HL-60 (cell line): ENCODE data around the gene TMPRSS3.

Experiments used
- DNase-seq, 2 experiments: peaks; one replicate each; pipeline ENCODE4 v3.0.0-alpha.2; 2010 to 2020; ENCODE audit warnings: low read depth in 1 of 2, low spot score in 1 of 2
- H3K27ac ChIP-seq: fragments of 250-450 bp; sonication (Bioruptor Pico); replicated peaks from 2 replicates; pipeline ENCODE4 v1.5.1; 2020; ENCODE audit warnings: mild to moderate bottlenecking, moderate library complexity
- H3K27me3 ChIP-seq: fragments of 250-450 bp; sonication (Bioruptor Pico); 2 replicates; pipeline ENCODE4 v1.5.1; 2021; ENCODE audit warnings: mild to moderate bottlenecking, moderate library complexity; ENCODE audit not compliant: insufficient read depth, poor library complexity, severe bottlenecking
- H3K4me3 ChIP-seq: replicated peaks from 2 replicates; pipeline ENCODE4 v1.5.1; 2011; ENCODE audit warnings: mild to moderate bottlenecking, control low read depth, low read length; ENCODE audit not compliant: insufficient read depth
- GABPA ChIP-seq: IDR thresholded peaks from 2 replicates; pipeline ENCODE4 v1.6.1; 2012; ENCODE audit warnings: low read depth
- POLR2AphosphoS5 ChIP-seq: IDR thresholded peaks from 2 replicates; pipeline ENCODE4 v1.6.1; 2012; ENCODE audit warnings: low read depth
- SPI1 ChIP-seq: IDR thresholded peaks from 2 replicates; pipeline ENCODE4 v1.6.1; 2012; ENCODE audit warnings: low read depth, mild to moderate bottlenecking, borderline replicate concordance
- TF ChIP-seq, protein P1 (sequence below): IDR thresholded peaks from 2 replicates; pipeline ENCODE4 v1.6.1; 2012; ENCODE audit warnings: low read depth; ENCODE audit not compliant: insufficient replicate concordance
- TF ChIP-seq, protein P2 (sequence below): IDR thresholded peaks from one replicate; pipeline ENCODE4 v1.5.1; 2011; ENCODE audit warnings: low read length, control low read depth, inconsistent platforms; ENCODE audit not compliant: insufficient read depth

Gene TMPRSS3

DNA sequence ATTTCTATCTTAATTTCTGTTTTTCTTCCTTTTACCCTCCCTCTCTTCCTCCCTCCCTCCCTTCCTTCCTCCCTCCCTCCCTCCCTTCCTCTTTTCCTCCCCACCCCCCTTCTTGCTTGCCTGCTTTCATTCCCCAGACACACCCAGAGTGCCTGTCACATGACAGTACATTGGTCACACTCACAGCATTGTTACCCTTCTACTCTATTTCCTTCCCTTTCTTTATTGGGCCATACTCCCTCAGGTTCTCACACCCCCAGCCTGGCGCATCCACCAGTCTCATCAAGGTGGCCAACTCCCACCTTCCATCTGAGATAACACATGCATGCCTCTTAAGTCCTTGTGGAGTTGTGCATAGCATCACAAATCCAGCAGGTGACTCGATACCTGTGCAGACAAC lies 10.9 kb downstream of the TMPRSS3 start:
- Histone ChIP-seq H3K4me3 (no peak overlapping the region), H3K27me3 (peaks cover 3% of the 10 kb centered on the region), H3K27ac (no peak overlapping the region)
- DNase-seq = peak in 1 of 2 experiments; percentile 43
- TF ChIP-seq SPI1 (no peak), GABPA (no peak), POLR2AphosphoS5 (no peak)
- TF ChIP-seq, protein P1, sequence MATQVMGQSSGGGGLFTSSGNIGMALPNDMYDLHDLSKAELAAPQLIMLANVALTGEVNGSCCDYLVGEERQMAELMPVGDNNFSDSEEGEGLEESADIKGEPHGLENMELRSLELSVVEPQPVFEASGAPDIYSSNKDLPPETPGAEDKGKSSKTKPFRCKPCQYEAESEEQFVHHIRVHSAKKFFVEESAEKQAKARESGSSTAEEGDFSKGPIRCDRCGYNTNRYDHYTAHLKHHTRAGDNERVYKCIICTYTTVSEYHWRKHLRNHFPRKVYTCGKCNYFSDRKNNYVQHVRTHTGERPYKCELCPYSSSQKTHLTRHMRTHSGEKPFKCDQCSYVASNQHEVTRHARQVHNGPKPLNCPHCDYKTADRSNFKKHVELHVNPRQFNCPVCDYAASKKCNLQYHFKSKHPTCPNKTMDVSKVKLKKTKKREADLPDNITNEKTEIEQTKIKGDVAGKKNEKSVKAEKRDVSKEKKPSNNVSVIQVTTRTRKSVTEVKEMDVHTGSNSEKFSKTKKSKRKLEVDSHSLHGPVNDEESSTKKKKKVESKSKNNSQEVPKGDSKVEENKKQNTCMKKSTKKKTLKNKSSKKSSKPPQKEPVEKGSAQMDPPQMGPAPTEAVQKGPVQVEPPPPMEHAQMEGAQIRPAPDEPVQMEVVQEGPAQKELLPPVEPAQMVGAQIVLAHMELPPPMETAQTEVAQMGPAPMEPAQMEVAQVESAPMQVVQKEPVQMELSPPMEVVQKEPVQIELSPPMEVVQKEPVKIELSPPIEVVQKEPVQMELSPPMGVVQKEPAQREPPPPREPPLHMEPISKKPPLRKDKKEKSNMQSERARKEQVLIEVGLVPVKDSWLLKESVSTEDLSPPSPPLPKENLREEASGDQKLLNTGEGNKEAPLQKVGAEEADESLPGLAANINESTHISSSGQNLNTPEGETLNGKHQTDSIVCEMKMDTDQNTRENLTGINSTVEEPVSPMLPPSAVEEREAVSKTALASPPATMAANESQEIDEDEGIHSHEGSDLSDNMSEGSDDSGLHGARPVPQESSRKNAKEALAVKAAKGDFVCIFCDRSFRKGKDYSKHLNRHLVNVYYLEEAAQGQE = no peak

DNA sequence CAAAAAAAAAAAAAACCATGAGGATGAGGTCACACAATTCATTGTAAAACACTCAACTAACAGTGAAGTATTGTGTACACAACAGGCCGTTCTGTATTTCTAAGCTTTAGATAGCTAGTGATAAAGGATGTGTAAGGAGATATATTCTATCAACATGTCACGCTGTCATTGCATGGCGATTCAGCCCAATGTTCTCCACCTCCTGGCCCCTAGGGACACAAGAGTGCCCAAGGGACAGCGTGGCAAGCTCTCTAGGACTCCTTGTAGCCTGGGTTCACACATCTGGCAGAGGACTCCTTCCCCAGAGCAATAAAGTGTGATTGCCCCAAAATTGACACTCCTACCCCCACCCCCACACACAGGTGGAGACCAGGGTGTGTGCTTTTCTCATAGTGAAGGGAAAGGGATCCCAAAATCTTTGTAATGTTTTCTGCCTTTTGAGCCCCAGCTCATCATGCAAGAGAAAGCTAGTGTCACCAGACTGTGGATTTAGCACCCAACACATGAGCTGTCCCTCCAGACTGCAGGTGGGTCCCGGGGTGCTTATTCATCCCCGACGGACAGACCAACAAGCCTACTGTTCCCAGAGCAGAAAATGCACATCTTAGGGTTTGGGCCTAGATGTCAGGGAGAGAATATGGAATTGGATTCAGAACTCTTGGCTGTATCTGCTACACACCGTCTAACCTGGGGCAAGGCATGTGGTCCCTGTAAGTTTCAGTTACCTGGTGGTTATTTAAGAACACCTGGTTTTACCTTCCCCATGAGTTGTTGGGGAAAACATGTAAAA lies 11.5 kb downstream of the TMPRSS3 start:
- Histone ChIP-seq H3K4me3 (no peak overlapping the region), H3K27me3 (no peaks in the 10 kb centered on the region), H3K27ac (no peak overlapping the region)
- TF ChIP-seq GABPA (no peak), POLR2AphosphoS5 (no peak), SPI1 (no peak)
- TF ChIP-seq, protein P1 = no peak
- TF ChIP-seq, protein P2, sequence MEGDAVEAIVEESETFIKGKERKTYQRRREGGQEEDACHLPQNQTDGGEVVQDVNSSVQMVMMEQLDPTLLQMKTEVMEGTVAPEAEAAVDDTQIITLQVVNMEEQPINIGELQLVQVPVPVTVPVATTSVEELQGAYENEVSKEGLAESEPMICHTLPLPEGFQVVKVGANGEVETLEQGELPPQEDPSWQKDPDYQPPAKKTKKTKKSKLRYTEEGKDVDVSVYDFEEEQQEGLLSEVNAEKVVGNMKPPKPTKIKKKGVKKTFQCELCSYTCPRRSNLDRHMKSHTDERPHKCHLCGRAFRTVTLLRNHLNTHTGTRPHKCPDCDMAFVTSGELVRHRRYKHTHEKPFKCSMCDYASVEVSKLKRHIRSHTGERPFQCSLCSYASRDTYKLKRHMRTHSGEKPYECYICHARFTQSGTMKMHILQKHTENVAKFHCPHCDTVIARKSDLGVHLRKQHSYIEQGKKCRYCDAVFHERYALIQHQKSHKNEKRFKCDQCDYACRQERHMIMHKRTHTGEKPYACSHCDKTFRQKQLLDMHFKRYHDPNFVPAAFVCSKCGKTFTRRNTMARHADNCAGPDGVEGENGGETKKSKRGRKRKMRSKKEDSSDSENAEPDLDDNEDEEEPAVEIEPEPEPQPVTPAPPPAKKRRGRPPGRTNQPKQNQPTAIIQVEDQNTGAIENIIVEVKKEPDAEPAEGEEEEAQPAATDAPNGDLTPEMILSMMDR = no peak
- DNase-seq = no peak

DNA sequence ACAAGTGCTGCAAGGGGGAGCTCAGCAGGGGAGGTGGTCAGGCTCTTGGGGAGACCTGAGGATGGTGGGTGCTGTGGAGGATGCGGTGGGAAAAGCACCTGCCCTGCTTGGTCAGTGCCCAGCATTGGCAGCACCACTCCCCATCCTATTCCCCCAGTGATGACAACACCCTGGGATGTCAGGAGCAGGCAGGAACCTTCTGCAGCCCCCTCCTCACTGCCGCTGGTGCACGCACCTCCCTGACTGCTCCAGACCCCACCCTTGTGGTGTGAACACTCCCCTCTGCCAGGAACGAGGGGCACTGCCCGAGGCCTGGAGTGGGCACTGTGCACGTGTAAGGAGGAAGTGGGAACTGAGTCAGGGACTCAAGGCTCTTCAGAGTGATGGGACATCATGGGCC lies 12.5 kb downstream of the TMPRSS3 start:
- no peaks in the 10 kb centered on the region for H3K27me3 ChIP-seq
- no peak for DNase-seq
- H3K27ac ChIP-seq = no peak overlapping the region
- no peak overlapping the region for H3K4me3 ChIP-seq
- no peak for TF ChIP-seq GABPA
- no peak for TF ChIP-seq POLR2AphosphoS5
- TF ChIP-seq, protein P1 = no peak
- TF ChIP-seq, protein P2 = no peak
- no peak for TF ChIP-seq SPI1
